Bronchus fibroblast of lung (primary cell): ENCODE data around the gene RGPD4. TPM values are rescaled to one million over a fixed set of nuclear protein-coding genes. Genes with fewer than 3 reads are reported as not detected.

Source experiments
- total RNA-seq: library from RNA; depleted of rRNA; stranded (reverse); fragments of >200 nt; gene quantifications from 2 replicates; pipeline ENCODE4 v1.2.3, GENCODE V29; 2015

The RGPD4 gene
- not detected in 2 replicates for total RNA-seq

GRCh38 chr2:107826749-107827148 lies at the start of gene RGPD4:
TSS of gene RGPD4 (plus strand) at chr2:107826892. CDS start at chr2:107827014, 122 bp downstream.

Other genes with a start within 250 kb of the RGPD4 start
- not detected in 2 replicates for gene SLC5A7, start 159.6 kb downstream of the RGPD4 start, total RNA-seq